NK-92 (cell line): ENCODE data around the gene SMOC1.
"Not testable (repeated sequence)": the region's sequence is repeated elsewhere in the genome, so short reads cannot be mapped to it uniquely, and the experiment has no call there.

Source experiments
- DNase-seq: peaks from one replicate; lab custom pipeline; 2025; ENCODE audit not compliant: unreplicated experiment; lab: John Stamatoyannopoulos, UW

SMOC1 gene

DNA sequence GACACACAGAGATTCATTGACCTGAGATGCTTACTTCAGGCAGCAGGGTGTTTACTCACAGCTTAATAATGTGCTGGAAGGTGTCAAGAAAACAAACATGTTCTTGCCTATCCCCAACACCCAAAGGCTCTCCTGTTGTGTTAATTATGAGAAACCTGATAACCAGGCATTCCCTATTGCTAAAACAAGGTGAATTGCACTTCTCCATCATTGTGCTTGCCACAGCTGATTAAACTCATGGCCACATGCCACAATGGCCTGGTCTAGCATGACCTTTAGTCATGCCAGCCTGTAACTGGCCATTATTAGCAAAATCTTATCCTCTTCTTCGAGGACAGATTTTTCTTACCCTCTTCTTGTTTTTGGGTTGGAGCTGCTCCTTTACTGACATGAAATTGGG, 21.4 kb downstream of the SMOC1 start:
- no peak for DNase-seq

DNA sequence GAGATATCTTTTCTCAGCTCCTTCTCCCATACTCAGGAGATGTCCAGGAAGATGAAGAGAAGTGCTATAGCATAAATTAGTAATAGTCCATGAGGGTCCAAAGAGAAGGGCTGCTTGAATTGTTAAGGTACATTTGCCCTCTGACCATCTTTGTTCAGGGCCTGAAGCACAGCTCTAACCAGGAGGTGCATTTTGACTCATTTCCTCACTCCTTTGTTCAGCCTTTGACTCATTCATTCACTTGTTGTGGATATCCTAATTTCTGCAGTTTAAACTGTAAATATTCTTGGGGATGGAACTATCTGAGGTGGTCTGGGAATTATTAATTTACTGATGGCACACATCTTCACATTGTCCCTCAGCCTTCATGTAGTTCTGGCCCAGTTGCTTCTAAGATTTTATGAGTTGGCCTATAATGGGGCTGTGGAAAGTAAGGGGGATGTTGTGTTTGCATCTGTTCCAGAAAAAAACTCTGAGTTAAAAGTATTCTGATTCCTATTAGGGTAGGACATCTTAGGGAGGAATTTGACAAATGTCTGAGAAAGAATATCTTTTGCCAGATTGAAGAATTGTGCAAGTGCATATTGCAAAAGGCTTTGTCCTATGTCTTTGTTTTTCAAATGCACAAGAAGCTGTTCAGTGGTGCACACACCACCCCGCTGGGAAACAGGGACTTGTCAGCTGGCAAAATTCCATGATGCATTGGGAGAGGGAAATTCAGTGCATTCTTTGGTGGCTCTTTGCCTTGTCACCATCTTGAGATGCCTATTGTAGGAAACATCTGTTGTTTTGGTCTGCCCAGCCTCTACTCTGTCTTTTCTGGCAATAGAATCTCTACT, 22.1 kb downstream of the SMOC1 start:
- DNase-seq: no peak

DNA sequence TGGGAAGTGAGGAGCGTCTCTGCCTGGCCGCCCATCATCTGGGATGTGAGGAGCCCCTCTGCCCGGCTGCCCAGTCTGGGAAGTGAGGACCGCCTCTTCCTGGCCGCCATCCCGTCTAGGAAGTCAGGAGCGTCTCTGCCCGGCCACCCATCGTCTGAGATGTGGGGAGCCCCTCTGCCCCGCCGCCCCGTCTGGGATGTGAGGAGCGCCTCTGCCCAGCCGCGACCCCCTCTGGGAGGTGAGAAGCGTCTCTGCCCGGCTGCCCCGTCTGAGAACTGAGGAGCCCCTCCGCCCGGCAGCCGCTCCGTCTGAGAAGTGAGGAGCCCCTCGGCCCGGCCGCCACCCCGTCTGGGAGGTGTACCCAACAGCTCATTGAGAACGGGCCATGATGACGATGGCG, 23.8 kb downstream of the SMOC1 start:
- DNase-seq: not testable (repeated sequence)

DNA sequence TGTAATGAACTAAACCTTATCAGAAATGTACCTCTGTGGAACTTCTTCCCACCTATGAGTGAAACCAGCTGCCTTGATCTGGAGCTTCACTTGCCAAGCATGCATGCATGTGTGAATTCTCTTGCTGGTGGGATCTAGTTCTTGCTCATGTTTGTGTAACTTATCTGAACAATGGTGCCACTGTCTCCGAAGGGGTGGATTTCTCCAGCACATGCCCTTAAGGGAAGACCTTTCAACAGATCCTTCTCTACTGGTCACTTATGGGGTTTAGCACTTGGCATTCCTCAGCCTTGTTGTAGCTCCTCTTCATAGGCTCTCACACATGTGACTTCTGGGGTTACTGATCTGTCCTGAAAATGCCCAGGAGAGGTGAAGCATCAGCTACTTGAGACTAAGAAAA, 25.0 kb downstream of the SMOC1 start:
- no peak for DNase-seq

DNA sequence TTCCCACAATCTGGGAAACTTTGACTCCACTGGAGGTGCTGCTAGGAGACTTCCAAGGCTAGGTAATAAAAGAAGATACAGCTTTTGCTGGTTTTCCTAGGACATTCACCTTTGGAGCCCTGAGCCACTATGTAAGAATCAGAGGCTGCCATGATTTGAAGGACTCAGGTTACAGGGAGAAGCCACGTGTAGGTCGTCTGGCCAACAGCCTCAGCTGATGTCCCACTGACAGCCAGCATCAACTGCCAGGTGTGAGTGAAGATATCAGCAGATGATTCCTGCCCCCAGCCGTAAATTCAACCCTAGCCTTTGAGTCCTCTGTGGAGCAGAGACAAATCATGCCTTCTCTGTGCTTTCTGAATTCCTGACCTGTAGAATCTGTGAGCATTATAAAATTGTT, 27.0 kb downstream of the SMOC1 start:
- DNase-seq: no peak

DNA sequence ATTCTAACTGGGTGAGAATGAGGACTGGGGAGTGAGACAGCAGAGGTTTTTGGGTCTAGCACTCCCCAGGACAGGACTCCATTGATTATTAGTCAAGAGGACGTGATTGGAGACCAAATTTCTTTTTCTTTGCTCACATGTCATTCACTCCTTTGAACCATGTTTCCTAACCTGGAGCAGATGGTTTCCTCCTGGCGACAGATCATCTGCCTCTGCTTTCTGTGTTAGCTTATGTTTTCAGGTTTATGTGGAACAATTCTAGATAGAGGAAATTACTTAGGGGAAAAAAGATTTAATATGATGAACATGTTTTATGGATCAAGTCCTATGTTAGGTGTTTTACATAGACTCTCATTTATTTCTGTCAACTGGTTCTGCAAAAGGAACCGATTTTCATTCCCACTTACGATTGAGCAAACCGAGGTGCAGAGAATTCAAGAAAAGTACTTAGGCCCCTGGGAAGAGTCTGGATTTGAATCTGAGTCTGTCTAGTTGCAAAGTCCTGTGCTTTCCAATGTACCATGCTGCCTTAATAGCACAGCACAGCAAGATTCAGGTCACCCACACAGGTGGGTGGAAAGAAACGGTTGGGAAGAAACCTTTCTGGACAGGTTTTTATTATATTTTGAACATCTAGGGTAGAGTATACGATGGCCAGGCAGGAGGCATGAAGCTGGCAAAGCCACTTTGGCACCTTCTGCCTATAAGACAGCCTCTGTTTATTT, 30.8 kb downstream of the SMOC1 start:
- DNase-seq: no peak

DNA sequence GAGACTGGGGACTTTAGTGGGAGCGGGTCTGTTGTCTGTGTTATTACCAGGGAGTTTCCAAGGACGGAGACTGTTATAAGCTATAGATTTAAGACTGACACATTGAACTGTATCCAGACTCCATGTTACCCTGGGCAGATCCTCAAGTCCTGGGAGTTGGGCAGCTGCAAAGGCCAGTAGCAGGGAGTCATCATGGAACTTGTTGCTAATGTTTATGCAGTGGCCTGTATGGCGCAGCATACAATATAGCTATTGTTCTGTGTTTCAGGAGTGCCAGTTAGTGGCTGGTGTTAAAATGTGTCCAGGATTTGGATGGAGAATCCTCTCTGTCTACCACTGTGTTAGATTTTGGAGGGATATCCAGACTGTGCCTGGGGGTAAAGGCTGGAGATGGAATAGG, 31.7 kb downstream of the SMOC1 start:
- no peak for DNase-seq

DNA sequence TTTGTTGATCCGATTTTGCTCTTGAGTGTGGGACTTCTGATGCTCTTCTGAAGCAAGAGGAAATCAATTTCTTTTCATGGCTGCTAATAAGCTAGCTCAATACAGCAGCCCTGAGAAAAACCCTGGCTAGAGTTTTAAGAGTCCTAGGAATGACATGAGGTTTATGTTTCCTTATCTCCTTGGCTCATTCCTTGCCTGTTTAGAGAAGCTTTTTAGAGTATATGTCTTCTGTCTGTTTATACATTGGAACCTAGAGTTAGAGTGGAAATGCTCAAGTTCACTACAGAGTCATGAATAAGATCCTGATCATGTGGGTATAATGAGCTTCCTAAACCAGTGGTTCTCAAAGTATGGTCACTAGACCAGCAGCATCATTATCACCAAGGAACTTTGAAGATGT, 34.5 kb downstream of the SMOC1 start:
- DNase-seq: no peak

DNA sequence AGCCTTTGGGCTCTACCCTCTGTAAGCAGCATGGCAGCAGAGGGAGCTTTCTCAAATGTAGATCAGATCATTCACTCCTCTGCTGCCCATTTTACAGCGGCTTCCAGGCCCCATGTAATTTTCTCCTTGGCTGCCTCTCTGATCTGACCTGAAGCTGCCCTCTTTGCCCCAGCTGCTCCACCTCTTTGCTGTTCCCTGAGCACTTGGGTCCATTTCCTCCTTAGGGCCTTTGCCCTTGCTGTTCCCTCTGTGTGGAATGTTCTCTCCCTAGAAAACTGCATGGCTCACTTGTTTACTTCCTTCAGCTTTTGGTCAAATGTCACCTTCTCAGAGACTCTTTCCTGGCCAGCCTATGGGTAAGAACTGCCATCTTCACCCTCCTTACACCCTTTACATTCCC, 37.2 kb downstream of the SMOC1 start:
- DNase-seq: no peak

DNA sequence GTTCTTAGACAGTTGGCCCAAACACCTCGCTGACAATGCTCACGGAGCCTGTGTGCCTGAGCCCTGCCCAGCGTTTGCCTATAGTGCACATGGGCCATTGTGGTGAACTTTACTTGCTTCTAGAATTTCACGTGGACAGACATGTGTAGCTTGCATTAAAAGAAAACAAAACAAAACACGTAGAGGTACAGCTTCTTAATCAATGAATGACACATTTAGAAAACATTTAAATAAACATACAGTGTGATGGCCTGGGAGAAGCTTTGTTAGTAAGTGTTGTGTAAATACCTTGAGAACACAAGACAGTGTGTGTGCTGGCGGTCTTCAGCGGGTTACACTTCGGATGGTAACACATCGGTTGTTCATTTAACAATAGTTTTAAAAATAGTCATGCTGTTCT, 38.1 kb downstream of the SMOC1 start:
- DNase-seq: no peak

DNA sequence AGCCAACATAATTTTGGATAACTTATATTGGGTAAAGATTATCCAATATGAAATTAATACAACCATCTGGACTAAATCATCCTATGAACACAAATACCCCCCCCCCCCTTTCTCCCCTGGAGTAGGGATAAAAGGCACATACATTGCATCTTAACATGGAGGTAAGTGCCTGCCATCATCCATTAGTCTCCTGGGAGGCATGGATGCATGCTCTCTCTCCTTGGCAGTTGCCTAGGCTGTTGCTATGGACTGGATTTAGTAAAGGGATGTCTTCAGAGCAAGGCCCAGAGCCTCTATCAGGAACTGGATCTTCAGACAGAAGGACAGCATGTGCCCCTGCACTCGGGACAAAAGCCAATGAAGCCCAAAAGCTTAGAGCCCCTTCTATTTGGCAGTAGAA, 40.6 kb downstream of the SMOC1 start:
- DNase-seq: no peak

DNA sequence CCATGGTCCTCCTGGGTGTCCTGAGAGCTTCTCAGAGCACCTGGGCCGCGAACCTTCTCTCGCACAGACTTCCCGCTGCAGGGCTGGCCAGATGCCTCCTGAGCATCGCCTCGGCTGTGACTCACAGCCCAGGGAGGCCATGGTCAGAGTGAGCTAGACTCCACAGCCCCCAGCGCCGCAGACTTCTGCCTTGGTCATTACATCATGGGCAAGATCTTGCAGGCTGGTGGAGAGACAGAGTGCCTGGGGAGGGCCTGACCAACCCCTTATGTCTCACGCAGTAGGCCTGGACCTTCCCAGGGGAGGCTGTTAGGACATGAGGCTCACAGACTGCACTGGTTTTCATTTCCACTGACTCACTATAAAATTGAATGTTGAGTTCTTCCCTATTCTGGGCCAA, 41.8 kb downstream of the SMOC1 start:
- DNase-seq: no peak

DNA sequence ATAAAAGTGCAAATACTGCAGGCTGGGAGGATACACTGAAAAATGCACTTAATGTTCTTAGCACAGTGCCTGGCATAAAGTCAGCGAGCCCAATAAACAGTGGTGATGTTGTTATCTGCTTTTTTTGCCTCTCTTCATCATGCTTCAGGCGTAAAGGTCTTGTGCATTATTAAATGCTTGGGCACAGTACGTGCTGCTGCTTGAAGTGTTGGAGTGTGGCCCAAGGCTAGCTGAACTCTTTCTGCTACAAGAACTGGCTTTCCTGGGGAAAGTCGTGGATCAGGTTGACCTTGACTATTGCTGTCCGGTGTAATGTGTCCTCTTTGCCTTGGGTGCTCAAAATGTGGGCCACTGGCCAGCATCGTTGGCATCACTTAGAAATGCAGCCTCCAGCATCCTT, 43.0 kb downstream of the SMOC1 start:
- no peak for DNase-seq

DNA sequence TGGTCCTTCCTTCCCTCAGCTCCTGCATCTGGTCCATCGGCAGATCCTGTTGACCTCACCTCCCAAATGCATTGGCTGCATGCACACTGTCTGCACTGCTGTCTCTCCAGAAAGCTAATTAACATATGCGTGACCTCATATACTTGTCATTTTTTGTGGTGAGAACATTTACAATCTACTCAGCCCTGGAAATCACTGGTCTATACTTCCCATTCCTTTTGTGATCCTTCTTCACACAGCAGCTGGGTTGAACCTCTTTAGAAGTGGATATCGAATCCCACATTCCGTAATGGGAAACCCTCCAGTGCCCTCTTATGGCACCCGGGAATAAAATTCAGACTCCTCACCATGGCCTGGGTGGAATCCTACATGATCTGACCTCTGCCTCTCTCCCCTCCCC, 45.0 kb downstream of the SMOC1 start:
- DNase-seq: no peak

DNA sequence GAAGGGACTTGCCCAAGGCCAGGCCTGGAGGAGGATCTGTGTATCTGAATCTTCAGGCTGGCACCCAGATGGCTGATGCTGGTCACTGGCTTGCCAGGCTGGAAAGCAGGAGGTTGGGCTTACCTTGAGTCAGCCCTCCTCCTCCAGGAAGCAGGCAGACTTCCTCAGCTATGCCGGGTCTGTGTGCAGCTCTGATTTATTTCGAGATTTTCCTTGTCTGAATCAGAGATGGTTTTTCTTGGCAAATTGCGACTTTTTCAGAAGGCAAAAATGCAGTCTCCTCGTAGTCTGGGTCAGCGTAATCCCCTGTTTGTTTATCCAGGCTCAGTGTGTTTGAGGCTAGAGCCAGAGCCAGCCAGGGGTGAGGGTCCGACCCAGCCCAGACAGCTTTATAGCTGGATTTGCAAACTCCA, 48.9 kb downstream of the SMOC1 start:
- no peak for DNase-seq

DNA sequence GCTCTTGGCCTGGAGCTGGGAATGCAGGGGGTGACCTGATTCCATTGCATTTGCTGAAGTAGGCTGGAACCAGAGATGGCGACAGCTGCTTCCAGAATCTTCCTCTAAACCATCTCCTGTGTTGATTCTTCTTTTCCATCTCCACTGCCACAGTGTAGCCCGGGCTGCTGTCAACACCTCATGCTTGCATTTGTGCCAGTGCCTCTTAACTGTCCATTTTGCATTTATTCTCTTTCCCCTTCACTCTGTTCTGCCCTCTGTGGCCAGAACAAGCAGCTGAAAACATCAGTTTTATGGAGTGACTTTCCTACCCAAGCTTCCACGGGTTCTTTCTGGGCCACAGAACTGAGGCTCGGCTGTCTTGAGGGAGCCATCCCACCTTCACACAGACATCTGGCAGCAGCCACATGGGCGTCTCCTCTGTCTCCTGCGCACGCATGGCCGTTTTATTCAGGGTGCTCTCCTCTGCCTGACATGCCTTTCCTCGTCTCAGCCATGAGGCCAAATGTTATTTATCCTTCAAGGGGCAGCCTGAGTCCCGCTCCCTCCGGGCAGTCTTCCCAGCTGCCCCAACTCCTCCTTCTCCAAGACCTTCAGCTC, 51.7 kb downstream of the SMOC1 start:
- DNase-seq: no peak

DNA sequence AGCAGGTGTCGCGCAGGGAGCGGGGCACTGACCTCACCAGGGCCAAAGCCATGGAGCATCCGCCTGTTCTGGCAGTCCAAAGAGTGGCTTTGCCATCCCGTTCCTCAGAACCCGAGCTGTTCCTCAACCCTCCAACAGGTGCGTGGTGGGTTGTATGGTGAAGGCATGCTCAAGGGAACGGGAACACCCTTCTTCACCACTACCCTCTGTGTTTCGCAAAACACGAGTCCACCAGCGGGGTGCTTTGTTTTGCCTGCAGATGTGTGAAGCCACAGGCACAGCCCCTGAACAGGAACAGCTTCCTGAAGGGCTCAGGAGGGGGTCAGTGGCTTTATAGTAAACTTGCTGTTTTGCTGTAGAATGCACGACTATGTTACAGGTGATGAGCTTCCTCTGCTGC, 52.7 kb downstream of the SMOC1 start:
- no peak for DNase-seq

DNA sequence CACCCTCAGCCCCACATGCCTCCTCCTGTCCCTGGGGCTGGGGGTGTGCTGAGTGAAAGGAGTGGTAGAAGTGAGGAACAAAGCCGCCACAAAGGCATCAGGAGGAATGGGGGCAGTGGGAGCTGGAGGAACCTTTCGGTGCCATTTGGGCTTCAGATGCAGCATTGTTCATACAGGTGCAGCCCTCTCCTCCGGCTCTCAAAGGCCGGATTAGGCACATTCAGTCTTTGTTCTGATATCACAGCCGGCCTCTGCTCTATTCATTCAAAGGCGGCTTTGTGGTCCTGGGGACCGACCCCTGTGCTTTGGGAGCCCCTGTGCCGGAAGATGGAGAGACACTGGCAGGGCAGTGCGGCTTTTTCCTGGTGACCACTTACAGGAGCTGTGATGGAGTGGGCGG, 53.2 kb downstream of the SMOC1 start:
- DNase-seq: no peak

DNA sequence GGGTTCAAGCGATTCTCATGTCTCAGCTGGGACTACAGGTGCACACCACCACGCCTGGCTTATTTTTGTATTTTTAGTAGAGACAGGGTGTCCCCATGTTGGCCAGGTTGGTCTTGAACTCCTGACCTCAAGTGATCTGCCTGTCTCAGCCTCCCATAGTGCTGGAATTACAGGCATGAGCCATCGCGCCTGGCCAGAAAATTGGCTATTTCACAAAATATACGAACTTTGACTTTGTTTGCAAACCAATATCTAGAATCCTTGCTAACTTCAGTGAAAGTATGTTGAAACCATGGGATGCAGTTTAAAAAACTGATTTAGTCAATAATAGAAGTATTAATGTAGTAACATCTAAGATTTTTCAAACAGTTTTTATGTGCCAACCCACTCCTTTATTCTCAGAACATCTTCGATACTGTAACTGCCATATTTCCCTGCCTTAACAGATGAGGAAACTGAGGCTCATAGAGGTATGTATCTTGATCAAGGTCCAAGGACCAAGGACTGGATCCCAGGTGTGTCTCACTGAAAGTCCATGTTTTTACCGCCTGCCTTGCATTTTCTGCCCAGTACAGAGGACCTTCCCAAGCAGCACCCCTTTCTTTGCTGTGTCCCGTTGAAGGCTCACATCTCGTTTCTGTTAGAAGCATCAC, 54.5 kb downstream of the SMOC1 start:
- no peak for DNase-seq

DNA sequence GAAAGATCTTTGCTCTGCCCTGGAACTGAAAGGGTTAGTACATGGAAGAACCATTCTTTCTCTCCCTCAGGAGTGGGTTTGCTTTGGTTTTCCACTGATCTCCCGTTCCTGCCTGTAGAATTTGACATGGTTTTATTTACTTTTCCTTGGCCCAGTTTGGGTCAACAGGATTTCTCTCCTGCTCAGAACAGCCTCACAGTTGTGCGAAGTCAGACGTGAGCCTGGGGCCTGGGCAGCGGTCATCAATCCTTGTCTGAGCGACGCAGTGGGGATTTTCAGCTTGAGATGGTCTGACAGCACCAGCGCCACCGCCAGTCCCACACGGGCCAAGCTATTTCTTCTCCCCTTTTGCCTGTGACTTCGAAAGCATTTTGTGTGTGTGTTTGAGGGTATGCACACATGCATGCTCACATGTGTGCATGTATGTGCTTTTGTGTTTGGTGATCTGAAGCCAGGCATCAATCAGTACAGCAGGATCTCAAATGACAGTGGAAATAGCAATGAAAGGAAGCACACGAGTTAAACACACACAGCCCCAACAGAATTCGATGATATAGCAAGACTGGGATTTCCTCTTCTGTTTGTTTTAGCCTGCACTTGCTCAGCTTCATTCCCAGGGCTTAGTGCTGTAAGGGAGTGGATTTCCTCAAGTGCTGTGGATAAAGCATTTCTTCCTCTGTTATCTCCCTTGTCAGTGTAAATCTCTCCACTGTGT, 58.3 kb downstream of the SMOC1 start:
- DNase-seq: no peak

DNA sequence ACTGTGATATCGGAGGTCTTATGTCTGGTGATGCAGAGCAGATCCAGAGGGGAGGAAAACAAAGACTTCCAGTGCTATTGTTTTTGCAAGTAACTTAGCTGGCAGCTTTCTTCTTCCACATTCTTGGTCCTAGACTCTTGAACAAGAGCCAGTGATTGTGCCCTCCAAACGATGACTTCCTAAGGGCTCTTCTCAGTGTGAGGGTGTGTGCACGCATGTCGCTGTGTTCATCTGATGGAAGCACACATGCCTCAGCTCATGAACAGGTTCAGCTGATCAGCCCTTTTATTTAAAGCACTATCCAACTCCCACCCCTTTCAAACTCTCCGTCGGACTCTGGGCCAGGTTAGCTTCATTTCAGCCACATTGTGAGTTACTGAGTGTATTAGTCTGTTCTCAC, 59.5 kb downstream of the SMOC1 start:
- DNase-seq: no peak
